Effector memory CD8-positive, alpha-beta T cell (primary cell): ENCODE results near the gene NDST4.

ENCODE experiments used
- ATAC-seq: fragments of 150-1000 bp; cut with Tn5 transposase; replicated peaks from 2 replicates; pipeline ENCODE4 v1.10.0; 2021; ENCODE audit warnings: mild to moderate bottlenecking, moderate library complexity
- DNase-seq, 3 experiments: peaks; one replicate each; pipeline ENCODE4 v3.0.0; 2021
- H3K27ac Mint-ChIP-seq, 2 donors: one replicate each; pipeline ENCODE4 v1.8.0; 2022; ENCODE audit warnings: mild to moderate bottlenecking in 2 of 2, mixed read lengths in 2 of 2, moderate library complexity in 2 of 2
- H3K27me3 Mint-ChIP-seq, 2 donors: one replicate each; pipeline ENCODE4 v1.8.0; 2022; ENCODE audit warnings: mixed read lengths in 2 of 2
- H3K36me3 Mint-ChIP-seq: one replicate; pipeline ENCODE4 v1.8.0; 2022; ENCODE audit warnings: mild to moderate bottlenecking, moderate library complexity, mixed read lengths; ENCODE audit not compliant: insufficient read depth
- H3K4me1 Mint-ChIP-seq, 2 donors: one replicate each; pipeline ENCODE4 v1.8.0; 2022; ENCODE audit warnings: low read depth in 2 of 2, mixed read lengths in 2 of 2
- H3K4me3 Mint-ChIP-seq, 2 donors: one replicate each; pipeline ENCODE4 v1.8.0; 2022; ENCODE audit warnings: mild to moderate bottlenecking in 2 of 2, mixed read lengths in 2 of 2, moderate library complexity in 2 of 2
- H3K9me3 Mint-ChIP-seq, 2 donors: one replicate each; pipeline ENCODE4 v1.8.0; 2022; ENCODE audit warnings: mixed read lengths in 2 of 2

NDST4 gene

GRCh38 chr4:114921790-114922591, 191.4 kb downstream of the NDST4 start:
- Mint-ChIP-seq H3K4me1 (no peaks in the 10 kb centered on the region), H3K36me3 (no peaks in the 10 kb centered on the region), H3K4me3 (no peak overlapping the region), H3K27ac (no peak overlapping the region), H3K27me3 (no peaks in the 10 kb centered on the region), H3K9me3 (peaks cover 0 to 6% of the 10 kb centered on the region in 2 donors)
- ATAC-seq (no peak), DNase-seq (no peak)

DNA sequence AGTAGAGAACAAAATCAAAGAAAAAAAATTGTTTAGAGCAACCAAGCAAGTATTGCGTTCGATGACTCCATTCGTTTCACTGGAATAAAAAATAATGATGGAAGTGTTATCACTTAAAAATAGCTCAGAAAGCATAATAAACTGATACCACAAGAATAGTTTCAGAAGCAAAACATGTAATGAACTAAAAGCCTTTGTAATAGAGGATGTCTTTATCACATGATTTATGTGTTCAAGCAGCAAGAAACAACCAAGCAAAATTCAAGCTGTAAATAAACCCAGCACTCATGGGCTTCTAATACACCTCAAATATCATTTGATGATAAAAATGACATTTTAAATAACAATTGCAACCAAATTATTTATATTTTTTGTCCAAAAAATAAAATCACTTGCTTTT, 192.2 kb downstream of the NDST4 start:
- no peak overlapping the region for H3K27ac Mint-ChIP-seq
- DNase-seq (no peak), ATAC-seq (no peak)
- no peaks in the 10 kb centered on the region for H3K36me3 Mint-ChIP-seq
- no peaks in the 10 kb centered on the region for H3K27me3 Mint-ChIP-seq
- no peak overlapping the region for H3K4me3 Mint-ChIP-seq
- no peaks in the 10 kb centered on the region for H3K4me1 Mint-ChIP-seq
- H3K9me3 Mint-ChIP-seq = peaks cover 0 to 6% of the 10 kb centered on the region in 2 donors

- H3K9me3 Mint-ChIP-seq = peaks cover 0 to 2% of the 10 kb centered on the region in 2 donors
- H3K27ac Mint-ChIP-seq = no peak overlapping the region
- no peaks in the 10 kb centered on the region for H3K36me3 Mint-ChIP-seq
- H3K27me3 Mint-ChIP-seq = no peaks in the 10 kb centered on the region
- DNase-seq (no peak), ATAC-seq (no peak)
- no peak overlapping the region for H3K4me3 Mint-ChIP-seq
- H3K4me1 Mint-ChIP-seq = no peaks in the 10 kb centered on the region
Observed at GRCh38 chr4:114911111-114911510, 202.3 kb downstream of the NDST4 start.

- Mint-ChIP-seq H3K27ac (no peak overlapping the region), H3K36me3 (no peaks in the 10 kb centered on the region), H3K27me3 (no peaks in the 10 kb centered on the region), H3K4me3 (no peak overlapping the region), H3K4me1 (no peaks in the 10 kb centered on the region), H3K9me3 (no peaks in the 10 kb centered on the region)
- ATAC-seq (no peak), DNase-seq (no peak)
Observed at GRCh38 chr4:114907568-114907967, 205.9 kb downstream of the NDST4 start.

GRCh38 chr4:114905017-114905416, 208.4 kb downstream of the NDST4 start:
- H3K36me3 Mint-ChIP-seq = no peaks in the 10 kb centered on the region
- DNase-seq (no peak), ATAC-seq (no peak)
- no peaks in the 10 kb centered on the region for H3K27me3 Mint-ChIP-seq
- no peaks in the 10 kb centered on the region for H3K9me3 Mint-ChIP-seq
- H3K27ac Mint-ChIP-seq = no peak overlapping the region
- H3K4me1 Mint-ChIP-seq = no peaks in the 10 kb centered on the region
- H3K4me3 Mint-ChIP-seq = no peak overlapping the region

DNA sequence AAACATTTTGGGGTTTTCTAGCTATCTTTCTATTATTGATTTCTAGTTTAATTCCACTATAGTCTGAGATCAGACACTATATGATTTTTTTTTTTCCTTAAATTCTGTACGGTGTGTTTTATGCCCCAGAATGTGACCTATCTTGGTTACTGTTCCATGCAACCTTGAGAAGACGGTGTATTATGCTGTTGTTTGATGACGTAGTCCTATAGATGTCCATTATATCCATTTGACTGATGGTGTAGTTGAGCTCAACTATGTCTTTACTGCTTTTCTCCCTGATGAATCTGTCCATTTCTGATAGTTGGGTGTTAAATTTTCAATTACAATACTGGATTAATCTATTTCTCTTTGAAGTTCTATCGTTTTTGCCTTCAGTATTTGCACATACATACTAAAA, 212.5 kb downstream of the NDST4 start:
- Mint-ChIP-seq H3K4me3 (no peak overlapping the region), H3K27me3 (no peaks in the 10 kb centered on the region), H3K27ac (no peak overlapping the region), H3K36me3 (no peaks in the 10 kb centered on the region), H3K4me1 (no peaks in the 10 kb centered on the region), H3K9me3 (peaks cover 0 to 1% of the 10 kb centered on the region in 2 donors)
- ATAC-seq (no peak), DNase-seq (no peak)

GRCh38 chr4:114890773-114891172, 222.6 kb downstream of the NDST4 start:
- H3K9me3 Mint-ChIP-seq = peaks cover 6 to 7% of the 10 kb centered on the region in 2 donors
- no peak overlapping the region for H3K4me3 Mint-ChIP-seq
- no peak overlapping the region for H3K27ac Mint-ChIP-seq
- H3K27me3 Mint-ChIP-seq = no peaks in the 10 kb centered on the region
- DNase-seq (no peak), ATAC-seq (no peak)
- no peaks in the 10 kb centered on the region for H3K4me1 Mint-ChIP-seq
- peaks cover 2% of the 10 kb centered on the region for H3K36me3 Mint-ChIP-seq

GRCh38 chr4:114886761-114887160, 226.7 kb downstream of the NDST4 start:
- Mint-ChIP-seq H3K9me3 (no peaks in the 10 kb centered on the region), H3K4me1 (no peaks in the 10 kb centered on the region)
- no peak for ATAC-seq

GRCh38 chr4:114883641-114884040, 229.8 kb downstream of the NDST4 start:
- no peaks in the 10 kb centered on the region for H3K36me3 Mint-ChIP-seq
- no peaks in the 10 kb centered on the region for H3K27me3 Mint-ChIP-seq
- H3K4me1 Mint-ChIP-seq = no peaks in the 10 kb centered on the region
- DNase-seq (no peak), ATAC-seq (no peak)
- H3K4me3 Mint-ChIP-seq = no peak overlapping the region
- no peak overlapping the region for H3K27ac Mint-ChIP-seq
- peaks cover 7 to 10% of the 10 kb centered on the region in 2 donors for H3K9me3 Mint-ChIP-seq

More at GRCh38 chr4:114886761-114887160, 226.7 kb downstream of the NDST4 start:
- H3K36me3 Mint-ChIP-seq = no peaks in the 10 kb centered on the region
- DNase-seq = no peak
- H3K4me3 Mint-ChIP-seq = no peak overlapping the region
- no peaks in the 10 kb centered on the region for H3K27me3 Mint-ChIP-seq
- no peak overlapping the region for H3K27ac Mint-ChIP-seq

GRCh38 chr4:114879916-114880669, 233.3 kb downstream of the NDST4 start:
- Mint-ChIP-seq H3K27ac (no peak overlapping the region), H3K4me3 (no peak overlapping the region), H3K9me3 (peaks cover 8 to 10% of the 10 kb centered on the region in 2 donors), H3K36me3 (no peaks in the 10 kb centered on the region), H3K4me1 (no peaks in the 10 kb centered on the region), H3K27me3 (no peaks in the 10 kb centered on the region)
- ATAC-seq (no peak), DNase-seq (no peak)

DNA sequence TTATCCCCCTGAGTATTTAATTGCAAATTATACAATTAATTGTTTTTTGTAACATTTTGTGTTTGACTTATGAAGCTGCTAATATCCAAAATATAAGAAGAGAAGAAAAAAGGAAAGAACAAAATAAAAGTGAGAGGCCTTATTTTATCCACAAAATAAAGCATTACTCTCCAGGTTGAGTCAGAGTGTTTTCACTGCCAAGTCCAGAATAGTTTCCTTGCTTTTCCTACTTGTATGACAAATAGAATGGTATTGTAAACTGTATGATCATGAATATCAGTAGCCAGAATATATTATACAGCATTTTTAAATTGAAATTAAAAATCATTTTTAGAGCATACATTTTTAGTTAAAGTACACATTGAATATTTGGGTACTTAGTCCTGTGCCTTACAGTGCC, 237.8 kb downstream of the NDST4 start:
- ATAC-seq (no peak), DNase-seq (no peak)
- H3K27ac Mint-ChIP-seq = no peak overlapping the region
- H3K4me1 Mint-ChIP-seq = no peaks in the 10 kb centered on the region
- H3K4me3 Mint-ChIP-seq = no peak overlapping the region
- H3K36me3 Mint-ChIP-seq = no peaks in the 10 kb centered on the region
- H3K9me3 Mint-ChIP-seq = peaks cover under 1 to 3% of the 10 kb centered on the region in 2 donors
- H3K27me3 Mint-ChIP-seq = no peaks in the 10 kb centered on the region

GRCh38 chr4:114874321-114874720, 239.1 kb downstream of the NDST4 start:
- Mint-ChIP-seq H3K27ac (no peak overlapping the region), H3K4me1 (no peaks in the 10 kb centered on the region), H3K4me3 (no peak overlapping the region), H3K27me3 (no peaks in the 10 kb centered on the region), H3K36me3 (no peaks in the 10 kb centered on the region), H3K9me3 (peaks cover 0 to 3% of the 10 kb centered on the region in 2 donors)
- ATAC-seq (no peak), DNase-seq (no peak)

DNA sequence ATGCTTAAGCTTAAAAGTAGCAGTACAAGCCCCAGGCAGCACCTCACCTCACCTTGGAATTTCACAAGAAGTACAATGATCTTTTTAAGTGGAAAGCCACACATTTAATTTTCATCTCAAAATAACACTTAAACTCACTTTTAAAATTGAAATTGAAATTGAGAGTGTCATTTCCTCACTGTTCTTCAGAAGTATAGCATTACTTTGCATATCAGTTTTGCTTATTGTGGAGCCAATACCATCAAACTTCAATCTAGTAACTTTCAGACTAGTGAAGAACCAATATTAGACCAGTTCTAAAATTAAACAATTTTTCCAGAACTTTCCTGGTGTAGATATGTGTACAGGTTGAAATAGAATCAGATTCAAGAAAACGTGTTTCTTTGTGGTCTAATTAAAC, 242.4 kb downstream of the NDST4 start:
- Mint-ChIP-seq H3K27me3 (no peaks in the 10 kb centered on the region), H3K4me3 (no peak overlapping the region), H3K27ac (no peak overlapping the region), H3K4me1 (no peaks in the 10 kb centered on the region), H3K36me3 (no peaks in the 10 kb centered on the region), H3K9me3 (peaks cover 0 to 3% of the 10 kb centered on the region in 2 donors)
- DNase-seq = no peak
- ATAC-seq = no peak
